Endodermal cell (in vitro differentiated cells): Measurements from ENCODE around the gene CES2. TPM values are rescaled to one million over a fixed set of nuclear protein-coding genes. Genes with fewer than 3 reads are reported as not detected.

ENCODE experiments used
- DNase-seq: peaks from one replicate; pipeline ENCODE4 v3.0.0-alpha.2; 2017
- H3K27ac ChIP-seq: 2 replicates; pipeline ENCODE4 v1.5.1; 2013; ENCODE audit warnings: mild to moderate bottlenecking, low read depth, low read length, moderate library complexity
- H3K27me3 ChIP-seq: 2 replicates; pipeline ENCODE4 v1.6.1; 2013; ENCODE audit warnings: mild to moderate bottlenecking, low read length, moderate library complexity; ENCODE audit not compliant: insufficient read depth, control insufficient read depth, poor library complexity, severe bottlenecking
- H3K36me3 ChIP-seq: 2 replicates; pipeline ENCODE4 v1.7.0; 2013; ENCODE audit warnings: mild to moderate bottlenecking, low read length, moderate library complexity; ENCODE audit not compliant: control insufficient read depth, insufficient read depth
- H3K4me1 ChIP-seq: one replicate; pipeline ENCODE4 v1.7.0; 2013; ENCODE audit warnings: low read length; ENCODE audit not compliant: control insufficient read depth, insufficient read depth
- H3K4me3 ChIP-seq: 2 replicates; pipeline ENCODE4 v1.5.1; 2013; ENCODE audit warnings: mild to moderate bottlenecking, low read length, moderate library complexity
- H3K9ac ChIP-seq: 2 replicates; pipeline ENCODE4 v1.6.1; 2013; ENCODE audit warnings: mild to moderate bottlenecking, low read length, moderate library complexity; ENCODE audit not compliant: poor library complexity, severe bottlenecking; ENCODE audit errors: extremely low read depth
- H3K9me3 ChIP-seq: 2 replicates; pipeline ENCODE4 v1.6.1; 2013; ENCODE audit warnings: mild to moderate bottlenecking, low read length, moderate library complexity; ENCODE audit not compliant: control insufficient read depth
- H3K27ac Mint-ChIP-seq: 2 replicates; pipeline ENCODE4 v1.8.0; 2020; ENCODE audit warnings: mixed read lengths
- H3K27me3 Mint-ChIP-seq: 2 replicates; pipeline ENCODE4 v1.8.0; 2021; ENCODE audit warnings: mild to moderate bottlenecking, mixed read lengths; ENCODE audit not compliant: insufficient read depth
- H3K36me3 Mint-ChIP-seq: 2 replicates; pipeline ENCODE4 v1.8.0; 2020; ENCODE audit warnings: low read depth, mixed read lengths
- H3K4me1 Mint-ChIP-seq: 2 replicates; pipeline ENCODE4 v1.8.0; 2020; ENCODE audit warnings: mixed read lengths
- H3K4me3 Mint-ChIP-seq: 2 replicates; pipeline ENCODE4 v1.8.0; 2020; ENCODE audit warnings: mild to moderate bottlenecking, moderate library complexity, mixed read lengths
- H3K9me3 Mint-ChIP-seq: 2 replicates; pipeline ENCODE4 v1.8.0; 2020; ENCODE audit warnings: mild to moderate bottlenecking, mixed read lengths
- WGBS, 2 experiments: methylation state at CpG; one replicate each; pipeline versions ENCODE4 v1.1.5 to v1.1.7; 2013; ENCODE audit warnings: missing lambda C conversion rate in 2 of 2, mixed read lengths in 1 of 2; ENCODE audit not compliant: insufficient coverage in 1 of 2, insufficient read length in 1 of 2; 5-methylcytosine and 5-hydroxymethylcytosine counted together
- total RNA-seq, 2 donors: library from RNA; stranded (reverse); fragmentation: NEBNext Ultra II Directional in 1 of 2; extraction: Animal tissue kit (Norgen Biotek cat#: 25700) in 1 of 2; gene quantifications; 2 replicates in 1 of 2; 3 replicates in 1 of 2; pipeline ENCODE4 v1.2.1, GENCODE V29; 2021
- TF ChIP-seq, protein P1 (sequence below): fragments of 200-600 bp; sonication (generic); conservative IDR thresholded peaks from 2 replicates; pipeline ENCODE4 v1.5.0; 2021; ENCODE audit warnings: antibody characterized with exemption, mild to moderate bottlenecking

The CES2 gene
- total RNA-seq, 2 donors from 2014 or later = 28.7 to 36.8 TPM

DNA sequence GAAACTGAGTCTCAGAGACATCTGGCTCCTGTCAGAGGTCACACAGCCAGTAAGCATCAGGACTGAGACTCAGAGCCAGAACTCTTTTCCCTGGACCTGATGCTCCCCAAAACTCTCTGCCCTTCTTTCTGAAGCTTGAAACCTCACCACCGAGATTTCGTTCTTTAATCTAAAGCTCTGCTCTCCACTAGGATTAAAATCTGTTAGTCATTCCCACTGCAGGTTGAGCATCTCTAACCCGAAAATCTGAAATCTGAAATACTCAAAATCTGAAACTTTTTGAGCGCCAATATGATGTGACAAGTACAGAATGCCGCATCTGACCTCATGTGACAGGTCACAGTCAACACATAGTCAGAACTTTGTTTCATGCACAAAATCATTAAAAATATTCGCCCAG lies 18.8 kb upstream of the CES2 start:
- no peak overlapping the region for H3K4me3 ChIP-seq
- no peaks in the 10 kb centered on the region for H3K9me3 Mint-ChIP-seq
- H3K27ac Mint-ChIP-seq = no peak overlapping the region
- H3K36me3 Mint-ChIP-seq = no peaks in the 10 kb centered on the region
- peaks cover 29% of the 10 kb centered on the region for H3K27me3 ChIP-seq
- no peak for DNase-seq
- no peaks in the 10 kb centered on the region for H3K9me3 ChIP-seq
- H3K4me3 Mint-ChIP-seq = no peak overlapping the region
- H3K27ac ChIP-seq = no peak overlapping the region
- TF ChIP-seq, protein P1, sequence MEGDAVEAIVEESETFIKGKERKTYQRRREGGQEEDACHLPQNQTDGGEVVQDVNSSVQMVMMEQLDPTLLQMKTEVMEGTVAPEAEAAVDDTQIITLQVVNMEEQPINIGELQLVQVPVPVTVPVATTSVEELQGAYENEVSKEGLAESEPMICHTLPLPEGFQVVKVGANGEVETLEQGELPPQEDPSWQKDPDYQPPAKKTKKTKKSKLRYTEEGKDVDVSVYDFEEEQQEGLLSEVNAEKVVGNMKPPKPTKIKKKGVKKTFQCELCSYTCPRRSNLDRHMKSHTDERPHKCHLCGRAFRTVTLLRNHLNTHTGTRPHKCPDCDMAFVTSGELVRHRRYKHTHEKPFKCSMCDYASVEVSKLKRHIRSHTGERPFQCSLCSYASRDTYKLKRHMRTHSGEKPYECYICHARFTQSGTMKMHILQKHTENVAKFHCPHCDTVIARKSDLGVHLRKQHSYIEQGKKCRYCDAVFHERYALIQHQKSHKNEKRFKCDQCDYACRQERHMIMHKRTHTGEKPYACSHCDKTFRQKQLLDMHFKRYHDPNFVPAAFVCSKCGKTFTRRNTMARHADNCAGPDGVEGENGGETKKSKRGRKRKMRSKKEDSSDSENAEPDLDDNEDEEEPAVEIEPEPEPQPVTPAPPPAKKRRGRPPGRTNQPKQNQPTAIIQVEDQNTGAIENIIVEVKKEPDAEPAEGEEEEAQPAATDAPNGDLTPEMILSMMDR = no peak
- no peaks in the 10 kb centered on the region for H3K4me1 ChIP-seq
- peaks cover 39% of the 10 kb centered on the region for H3K27me3 Mint-ChIP-seq
- H3K4me1 Mint-ChIP-seq = no peaks in the 10 kb centered on the region
- H3K36me3 ChIP-seq = no peaks in the 10 kb centered on the region
- WGBS, 2 experiments = 88 to 91% methylated on average over 6 of the region's 6 CpGs
- H3K9ac ChIP-seq = no peak overlapping the region

DNA sequence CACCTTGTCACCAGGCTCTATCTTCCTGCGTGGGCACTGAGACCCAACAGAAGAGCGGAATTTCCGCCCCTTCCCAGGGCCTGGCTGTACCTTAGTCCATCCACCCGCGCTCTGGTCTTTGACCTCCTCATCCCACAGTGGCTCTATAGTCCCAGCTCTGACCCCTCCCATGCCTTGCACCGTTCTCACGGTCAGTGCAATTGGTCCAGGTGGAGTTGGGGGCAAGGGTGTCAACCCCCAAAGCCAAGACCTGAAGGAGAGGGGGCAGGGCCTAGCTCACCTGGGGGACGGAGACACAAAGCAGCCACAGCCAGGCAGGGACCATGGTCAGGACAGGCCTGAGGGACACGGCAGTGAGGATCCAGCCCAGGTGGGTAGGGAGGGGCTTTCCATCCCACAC lies 17.6 kb upstream of the CES2 start:
- no peak overlapping the region for H3K27ac Mint-ChIP-seq
- Histone ChIP-seq H3K27ac (no peak overlapping the region), H3K9me3 (no peaks in the 10 kb centered on the region), H3K36me3 (no peaks in the 10 kb centered on the region), H3K4me3 (no peak overlapping the region), H3K9ac (no peak overlapping the region), H3K27me3 (peaks cover 29% of the 10 kb centered on the region), H3K4me1 (no peaks in the 10 kb centered on the region)
- no peaks in the 10 kb centered on the region for H3K4me1 Mint-ChIP-seq
- no peaks in the 10 kb centered on the region for H3K9me3 Mint-ChIP-seq
- H3K4me3 Mint-ChIP-seq = no peak overlapping the region
- TF ChIP-seq, protein P1 = no peak
- 83 to 87% methylated on average over 7 to 9 of the region's 9 CpGs for WGBS, 2 experiments
- no peaks in the 10 kb centered on the region for H3K36me3 Mint-ChIP-seq
- DNase-seq = no peak
- peaks cover 41% of the 10 kb centered on the region for H3K27me3 Mint-ChIP-seq

DNA sequence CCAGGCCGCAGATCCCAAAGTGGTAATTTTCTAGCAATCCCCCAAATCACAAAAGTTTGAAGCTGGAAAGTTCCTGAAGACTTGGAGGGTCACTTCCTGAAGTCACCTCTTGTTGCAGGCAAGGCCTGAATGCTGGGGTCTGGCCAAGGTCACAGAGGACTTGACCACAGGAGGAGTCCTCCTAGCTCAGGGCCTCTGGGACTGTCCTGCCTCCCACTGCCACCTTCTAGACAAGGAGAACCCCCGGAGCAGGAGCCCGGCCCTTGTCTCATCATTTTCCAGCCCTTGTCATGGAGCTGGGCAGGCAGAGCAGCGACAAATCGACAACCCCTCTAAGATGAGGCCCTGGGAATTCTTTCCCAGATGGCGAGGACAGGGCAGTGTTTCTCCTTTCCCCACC lies 17.0 kb upstream of the CES2 start:
- Histone ChIP-seq H3K36me3 (no peaks in the 10 kb centered on the region), H3K27ac (no peak overlapping the region), H3K4me1 (no peaks in the 10 kb centered on the region), H3K9me3 (no peaks in the 10 kb centered on the region), H3K27me3 (peaks cover 34% of the 10 kb centered on the region), H3K4me3 (no peak overlapping the region), H3K9ac (no peak overlapping the region)
- TF ChIP-seq, protein P1 = no peak
- WGBS, 2 experiments = 88 to 92% methylated on average over 5 to 6 of the region's 6 CpGs
- Mint-ChIP-seq H3K4me1 (no peaks in the 10 kb centered on the region), H3K36me3 (no peaks in the 10 kb centered on the region), H3K4me3 (no peak overlapping the region), H3K27ac (no peak overlapping the region), H3K27me3 (peaks cover 45% of the 10 kb centered on the region), H3K9me3 (no peaks in the 10 kb centered on the region)
- no peak for DNase-seq
